Mammary epithelial cell (primary cell): ENCODE data around the gene SLC18A2.

Experiments
- CTCF ChIP-seq, 2 donors: IDR thresholded peaks in 1 of 2; conservative IDR thresholded peaks in 1 of 2; 2 replicates each; pipeline ENCODE4 v1.5.1; 2011 to 2012; ENCODE audit warnings: inconsistent platforms in 2 of 2, low read length in 2 of 2, mild to moderate bottlenecking in 2 of 2, control low read depth in 1 of 2, low read depth in 1 of 2; ENCODE audit not compliant: insufficient read depth in 1 of 2; ENCODE audit errors: extremely low read depth in 1 of 2
- EZH2 ChIP-seq: IDR thresholded peaks from 2 replicates; pipeline ENCODE4 v1.6.1; 2012; ENCODE audit warnings: low read length, inconsistent platforms, borderline replicate concordance

GRCh38 chr10:117217196-117217761 lies 23.6 kb upstream of the SLC18A2 start:
- TF ChIP-seq CTCF (conservative IDR thresholded peaks at IDR 0.05 in 1 of 2, IDR thresholded peaks at IDR 0.05 in 1 of 2; ENCODE audit: extremely low read depth in 1 of 2, insufficient read depth in 1 of 2, low read depth in 1 of 2, low read length in 2 of 2), result no peak
- no peak for TF ChIP-seq EZH2
